Measurements from ENCODE around the gene CAPZA1. TPM values are rescaled to one million over a fixed set of nuclear protein-coding genes. Genes with fewer than 3 reads are reported as not detected.

CAPZA1 gene
- total and polyA plus RNA-seq, 2 experiments from 2014 or later, result 109 to 177 TPM

DNA sequence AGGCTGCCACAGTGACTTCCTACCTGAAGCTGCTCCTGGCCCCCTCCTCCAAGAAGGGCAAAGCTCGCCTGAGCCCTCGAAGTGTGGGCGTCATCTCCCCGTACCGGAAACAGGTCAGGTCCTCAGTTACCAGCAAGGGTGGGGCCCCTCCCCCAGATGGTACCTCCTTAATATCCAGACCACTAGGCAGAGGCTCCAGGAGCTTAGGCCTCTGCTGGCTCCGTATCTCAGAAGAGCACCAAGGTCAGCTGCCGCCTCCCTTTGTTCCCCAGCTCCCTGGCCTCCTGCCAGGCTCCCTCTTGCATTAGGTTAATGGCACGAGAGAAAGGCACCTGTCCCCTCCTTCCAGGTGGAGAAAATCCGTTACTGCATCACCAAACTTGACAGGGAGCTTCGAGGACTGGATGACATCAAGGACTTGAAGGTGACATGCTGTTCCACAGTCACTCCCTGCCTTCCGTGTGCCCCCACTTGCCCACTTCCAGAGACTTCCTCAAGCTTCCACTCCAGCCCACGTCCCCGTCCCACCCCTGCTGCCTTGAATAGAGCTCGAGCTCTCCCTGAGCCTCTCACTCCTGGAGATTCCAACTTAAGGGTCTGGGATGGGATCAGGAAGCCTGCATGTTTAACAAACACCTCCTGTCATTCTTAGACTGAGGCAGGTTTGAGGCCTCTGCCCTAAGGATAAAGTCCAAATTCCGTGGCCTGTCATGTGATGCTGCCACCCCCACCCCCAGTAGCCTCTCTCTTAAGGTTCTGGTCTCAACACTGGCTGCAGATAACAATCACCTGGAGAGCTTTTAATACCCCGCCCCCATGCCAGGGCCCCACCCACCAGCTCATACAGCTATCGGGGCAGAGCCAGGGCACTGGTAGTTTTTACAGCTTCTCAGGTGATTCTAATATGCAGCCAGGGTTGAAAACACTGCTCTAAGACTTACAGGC is 79.0 kb downstream of the CAPZA1 start:
- H2AFZ ChIP-seq, result no peak overlapping the region
- peaks cover 61% of the 10 kb centered on the region for H3K4me1 ChIP-seq (ENCODE audit: insufficient read depth)
- no peaks in the 10 kb centered on the region for H4K20me1 ChIP-seq (ENCODE audit: insufficient read depth, poor library complexity, severe bottlenecking)
- WGBS (ENCODE audit: low lambda C conversion rate, missing lambda C conversion rate), result 46% methylated on average over 17 of the region's 17 CpGs
- H3K4me2 ChIP-seq, result peak overlapping the region; percentile 47
- H3K4me3 ChIP-seq, result no peak overlapping the region
- H3K79me2 ChIP-seq, result peaks cover 16% of the 10 kb centered on the region
- no peaks in the 10 kb centered on the region for H3K36me3 ChIP-seq (replicated peaks; ENCODE audit: insufficient read depth, low read depth)
- TF ChIP-seq, protein P1, sequence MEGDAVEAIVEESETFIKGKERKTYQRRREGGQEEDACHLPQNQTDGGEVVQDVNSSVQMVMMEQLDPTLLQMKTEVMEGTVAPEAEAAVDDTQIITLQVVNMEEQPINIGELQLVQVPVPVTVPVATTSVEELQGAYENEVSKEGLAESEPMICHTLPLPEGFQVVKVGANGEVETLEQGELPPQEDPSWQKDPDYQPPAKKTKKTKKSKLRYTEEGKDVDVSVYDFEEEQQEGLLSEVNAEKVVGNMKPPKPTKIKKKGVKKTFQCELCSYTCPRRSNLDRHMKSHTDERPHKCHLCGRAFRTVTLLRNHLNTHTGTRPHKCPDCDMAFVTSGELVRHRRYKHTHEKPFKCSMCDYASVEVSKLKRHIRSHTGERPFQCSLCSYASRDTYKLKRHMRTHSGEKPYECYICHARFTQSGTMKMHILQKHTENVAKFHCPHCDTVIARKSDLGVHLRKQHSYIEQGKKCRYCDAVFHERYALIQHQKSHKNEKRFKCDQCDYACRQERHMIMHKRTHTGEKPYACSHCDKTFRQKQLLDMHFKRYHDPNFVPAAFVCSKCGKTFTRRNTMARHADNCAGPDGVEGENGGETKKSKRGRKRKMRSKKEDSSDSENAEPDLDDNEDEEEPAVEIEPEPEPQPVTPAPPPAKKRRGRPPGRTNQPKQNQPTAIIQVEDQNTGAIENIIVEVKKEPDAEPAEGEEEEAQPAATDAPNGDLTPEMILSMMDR (IDR thresholded peaks at IDR 0.05; ENCODE audit: poor library complexity), result no peak
- TF ChIP-seq EZH2phosphoT487 (IDR thresholded peaks at IDR 0.05; ENCODE audit: low read depth, severe bottlenecking, unreplicated experiment) (no peak), EZH2 (IDR thresholded peaks at IDR 0.05; ENCODE audit: borderline replicate concordance) (no peak)
- no peaks in the 10 kb centered on the region for H3K9me2 ChIP-seq (replicated peaks; ENCODE audit: insufficient read depth)
- no peaks in the 10 kb centered on the region for H3K27me3 ChIP-seq
- DNase-seq (ENCODE audit: low spot score), result peak; percentile 92
- no peaks in the 10 kb centered on the region for H3K9me3 ChIP-seq (ENCODE audit: low read depth)
- H3K27ac ChIP-seq, result peak overlapping the region; percentile 97

DNA sequence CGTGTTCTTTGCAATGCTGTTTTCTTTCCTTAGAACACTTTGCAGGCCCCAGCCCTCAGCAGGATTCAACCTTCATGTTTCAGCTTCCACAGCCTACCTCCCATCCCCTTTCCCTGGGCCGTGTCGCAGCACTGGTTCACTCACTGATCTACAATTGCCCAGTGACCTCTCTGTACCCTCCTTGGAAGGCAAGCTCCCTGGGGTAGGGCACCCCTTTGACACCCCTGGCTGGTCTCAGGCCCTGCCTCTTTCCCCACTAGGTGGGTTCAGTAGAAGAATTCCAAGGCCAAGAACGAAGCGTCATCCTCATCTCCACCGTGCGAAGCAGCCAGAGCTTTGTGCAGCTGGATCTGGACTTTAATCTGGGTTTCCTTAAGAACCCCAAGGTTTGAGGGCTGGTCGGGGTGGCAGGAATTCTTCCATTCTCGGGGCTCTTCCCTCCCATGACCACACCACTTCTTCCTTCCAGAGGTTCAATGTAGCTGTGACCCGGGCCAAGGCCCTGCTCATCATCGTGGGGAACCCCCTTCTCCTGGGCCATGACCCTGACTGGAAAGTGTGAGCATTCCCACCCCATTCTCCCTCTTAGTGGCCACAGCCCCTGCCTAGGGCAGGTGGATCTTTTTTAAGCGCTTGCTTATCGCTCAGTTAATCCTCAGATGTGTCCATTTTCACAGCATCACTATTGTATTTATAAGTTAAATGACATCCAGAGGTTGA is 80.0 kb downstream of the CAPZA1 start:
- no peaks in the 10 kb centered on the region for H3K9me3 ChIP-seq (ENCODE audit: low read depth)
- peak overlapping the region; percentile 18 for H3K4me2 ChIP-seq
- no peaks in the 10 kb centered on the region for H3K9me2 ChIP-seq (replicated peaks; ENCODE audit: insufficient read depth)
- 77% methylated on average over 13 of the region's 13 CpGs for WGBS (ENCODE audit: low lambda C conversion rate, missing lambda C conversion rate)
- no peaks in the 10 kb centered on the region for H3K36me3 ChIP-seq (replicated peaks; ENCODE audit: insufficient read depth, low read depth)
- H3K27ac ChIP-seq, result peak overlapping the region; percentile 97
- TF ChIP-seq EZH2phosphoT487 (IDR thresholded peaks at IDR 0.05; ENCODE audit: low read depth, severe bottlenecking, unreplicated experiment) (no peak), EZH2 (IDR thresholded peaks at IDR 0.05; ENCODE audit: borderline replicate concordance) (no peak)
- TF ChIP-seq, protein P1 (IDR thresholded peaks at IDR 0.05; ENCODE audit: poor library complexity), result no peak
- H3K4me3 ChIP-seq, result no peak overlapping the region
- H4K20me1 ChIP-seq (ENCODE audit: insufficient read depth, poor library complexity, severe bottlenecking), result peaks cover 3% of the 10 kb centered on the region
- peaks cover 26% of the 10 kb centered on the region for H3K79me2 ChIP-seq
- no peaks in the 10 kb centered on the region for H3K27me3 ChIP-seq
- H2AFZ ChIP-seq, result no peak overlapping the region
- peaks cover 71% of the 10 kb centered on the region for H3K4me1 ChIP-seq (ENCODE audit: insufficient read depth)
- DNase-seq (ENCODE audit: low spot score), result no peak

DNA sequence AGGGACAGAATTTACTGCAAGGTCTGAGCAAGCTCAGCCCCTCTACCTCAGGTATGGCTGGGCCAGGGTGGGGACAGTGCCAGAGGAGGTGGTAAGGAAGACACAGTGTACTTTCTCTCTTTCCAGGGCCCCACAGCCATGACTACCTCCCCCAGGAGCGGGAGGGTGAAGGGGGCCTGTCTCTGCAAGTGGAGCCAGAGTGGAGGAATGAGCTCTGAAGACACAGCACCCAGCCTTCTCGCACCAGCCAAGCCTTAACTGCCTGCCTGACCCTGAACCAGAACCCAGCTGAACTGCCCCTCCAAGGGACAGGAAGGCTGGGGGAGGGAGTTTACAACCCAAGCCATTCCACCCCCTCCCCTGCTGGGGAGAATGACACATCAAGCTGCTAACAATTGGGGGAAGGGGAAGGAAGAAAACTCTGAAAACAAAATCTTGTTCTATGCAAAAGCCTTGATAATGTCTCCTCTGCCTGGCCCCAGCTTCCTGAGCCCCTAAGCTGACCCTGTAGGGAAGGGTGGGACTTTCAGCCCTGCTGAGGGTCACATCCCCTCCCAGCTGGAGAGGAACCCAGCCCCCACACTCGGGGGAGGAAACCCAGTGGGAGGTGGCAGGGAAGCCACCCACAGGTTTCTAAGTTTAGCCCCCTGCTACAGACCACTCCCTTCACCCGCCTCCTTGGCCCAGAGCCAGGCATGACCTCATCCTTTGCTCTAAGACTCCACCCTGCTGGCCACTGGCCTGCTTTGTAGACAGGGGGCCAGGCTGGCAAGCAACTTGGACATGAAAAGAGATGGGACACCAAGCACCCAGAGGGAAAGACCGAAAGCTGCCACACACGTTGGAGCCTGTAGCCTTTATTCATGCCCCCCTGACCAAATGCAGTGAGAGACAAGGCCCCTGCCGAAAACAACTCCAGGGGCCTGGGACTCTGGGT is 80.9 kb downstream of the CAPZA1 start:
- DNase-seq (ENCODE audit: low spot score), result peak; percentile 97
- H3K79me2 ChIP-seq, result peaks cover 29% of the 10 kb centered on the region
- H3K27me3 ChIP-seq, result no peaks in the 10 kb centered on the region
- peaks cover 74% of the 10 kb centered on the region for H3K4me1 ChIP-seq (ENCODE audit: insufficient read depth)
- H3K36me3 ChIP-seq (replicated peaks; ENCODE audit: insufficient read depth, low read depth), result no peaks in the 10 kb centered on the region
- peak overlapping the region; percentile 50 for H3K4me2 ChIP-seq
- H3K9me3 ChIP-seq (ENCODE audit: low read depth), result no peaks in the 10 kb centered on the region
- peak overlapping the region; percentile 97 for H3K27ac ChIP-seq
- no peak overlapping the region for H3K4me3 ChIP-seq
- WGBS (ENCODE audit: low lambda C conversion rate, missing lambda C conversion rate), result 32% methylated on average over 7 of the region's 7 CpGs
- TF ChIP-seq, protein P1 (IDR thresholded peaks at IDR 0.05; ENCODE audit: poor library complexity), result no peak
- TF ChIP-seq EZH2 (IDR thresholded peaks at IDR 0.05; ENCODE audit: borderline replicate concordance), result no peak
- TF ChIP-seq EZH2phosphoT487 (IDR thresholded peaks at IDR 0.05; ENCODE audit: low read depth, severe bottlenecking, unreplicated experiment), result no peak
- no peak overlapping the region for H2AFZ ChIP-seq
- peaks cover 3% of the 10 kb centered on the region for H4K20me1 ChIP-seq (ENCODE audit: insufficient read depth, poor library complexity, severe bottlenecking)
- H3K9me2 ChIP-seq (replicated peaks; ENCODE audit: insufficient read depth), result no peaks in the 10 kb centered on the region

All from hepatocyte (in vitro differentiated cells).